ENCODE data around the gene XPC. TPM values are rescaled to one million over a fixed set of nuclear protein-coding genes. Genes with fewer than 3 reads are reported as not detected.
A peak's percentile ranks its signal among the peaks of the same experiment; 100 is the strongest.

XPC gene
- total and polyA plus RNA-seq, 12 donors = 7.3 to 15.8 (median 9.8) TPM

DNA sequence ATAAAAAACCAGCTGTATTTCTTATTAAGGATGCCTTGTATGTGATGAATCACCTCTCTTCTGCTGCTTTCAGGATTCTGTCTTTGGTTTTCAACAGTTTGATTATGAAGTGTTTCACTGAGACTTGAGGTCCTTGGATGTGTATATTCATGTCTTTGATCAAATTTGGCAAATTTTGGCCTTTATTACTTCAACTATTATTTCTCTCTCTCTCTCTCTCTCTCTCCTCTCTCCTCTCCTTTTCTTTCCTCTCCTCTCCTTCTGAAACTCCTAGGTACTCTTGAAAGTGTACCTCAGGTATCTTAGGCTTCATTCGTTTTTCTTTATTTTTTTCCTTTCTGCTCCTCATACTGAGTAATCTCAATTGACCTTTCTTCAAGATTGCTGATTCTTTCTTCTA, 43.5 kb upstream of the XPC start:
- Histone ChIP-seq H3K9me3 (peaks cover 0 to 33% (median 15%) of the 10 kb centered on the region in 11 donors), H3K27me3 (peaks cover 0 to 17% (median 0%) of the 10 kb centered on the region in 7 donors), H3K4me3 (no peak overlapping the region), H3K4me1 (peaks cover 0 to 16% (median 0%) of the 10 kb centered on the region in 9 donors), H3K27ac (no peak overlapping the region), H3K36me3 (no peaks in the 10 kb centered on the region)
- TF ChIP-seq, protein P1, sequence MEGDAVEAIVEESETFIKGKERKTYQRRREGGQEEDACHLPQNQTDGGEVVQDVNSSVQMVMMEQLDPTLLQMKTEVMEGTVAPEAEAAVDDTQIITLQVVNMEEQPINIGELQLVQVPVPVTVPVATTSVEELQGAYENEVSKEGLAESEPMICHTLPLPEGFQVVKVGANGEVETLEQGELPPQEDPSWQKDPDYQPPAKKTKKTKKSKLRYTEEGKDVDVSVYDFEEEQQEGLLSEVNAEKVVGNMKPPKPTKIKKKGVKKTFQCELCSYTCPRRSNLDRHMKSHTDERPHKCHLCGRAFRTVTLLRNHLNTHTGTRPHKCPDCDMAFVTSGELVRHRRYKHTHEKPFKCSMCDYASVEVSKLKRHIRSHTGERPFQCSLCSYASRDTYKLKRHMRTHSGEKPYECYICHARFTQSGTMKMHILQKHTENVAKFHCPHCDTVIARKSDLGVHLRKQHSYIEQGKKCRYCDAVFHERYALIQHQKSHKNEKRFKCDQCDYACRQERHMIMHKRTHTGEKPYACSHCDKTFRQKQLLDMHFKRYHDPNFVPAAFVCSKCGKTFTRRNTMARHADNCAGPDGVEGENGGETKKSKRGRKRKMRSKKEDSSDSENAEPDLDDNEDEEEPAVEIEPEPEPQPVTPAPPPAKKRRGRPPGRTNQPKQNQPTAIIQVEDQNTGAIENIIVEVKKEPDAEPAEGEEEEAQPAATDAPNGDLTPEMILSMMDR (IDR thresholded peaks at IDR 0.05) = no peak
- intact Hi-C loops (cut with DNase I) = no loop called here
- 93% methylated on average over 1 of the region's 1 CpG for WGBS, 2 donors
- DNase-seq (no peak), ATAC-seq (no peak)

DNA sequence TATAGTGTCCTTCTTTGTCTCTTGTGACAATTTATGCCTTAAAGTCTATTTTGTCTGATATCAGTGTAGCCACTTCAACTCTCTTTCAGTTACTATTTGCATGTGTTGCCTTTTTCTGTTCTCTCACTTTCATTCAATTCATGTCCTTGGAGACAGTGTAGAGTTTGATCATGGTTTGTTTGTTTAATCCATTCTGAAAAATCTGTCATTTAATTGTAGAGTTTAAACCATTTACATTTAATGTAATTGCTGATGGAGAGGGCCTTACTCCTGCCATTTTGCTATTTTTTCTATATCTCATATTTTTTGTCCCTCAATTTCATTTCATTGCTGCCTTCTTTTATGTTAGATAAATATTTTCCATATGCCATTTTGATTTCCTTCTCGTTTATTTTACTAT, 42.5 kb upstream of the XPC start:
- DNase-seq (no peak), ATAC-seq (no peak)
- H3K4me3 ChIP-seq = no peak overlapping the region
- peaks cover 0 to 33% (median 15%) of the 10 kb centered on the region in 11 donors for H3K9me3 ChIP-seq
- H3K36me3 ChIP-seq = no peaks in the 10 kb centered on the region
- no peak overlapping the region for H3K27ac ChIP-seq
- intact Hi-C loops (cut with DNase I) = no loop called here
- H3K4me1 ChIP-seq = peaks cover 0 to 13% (median 0%) of the 10 kb centered on the region in 9 donors
- TF ChIP-seq, protein P1 (IDR thresholded peaks at IDR 0.05) = no peak
- 83 to 92% methylated on average over 1 of the region's 1 CpG for WGBS, 2 donors
- H3K27me3 ChIP-seq = peaks cover 0 to 7% (median 0%) of the 10 kb centered on the region in 7 donors

DNA sequence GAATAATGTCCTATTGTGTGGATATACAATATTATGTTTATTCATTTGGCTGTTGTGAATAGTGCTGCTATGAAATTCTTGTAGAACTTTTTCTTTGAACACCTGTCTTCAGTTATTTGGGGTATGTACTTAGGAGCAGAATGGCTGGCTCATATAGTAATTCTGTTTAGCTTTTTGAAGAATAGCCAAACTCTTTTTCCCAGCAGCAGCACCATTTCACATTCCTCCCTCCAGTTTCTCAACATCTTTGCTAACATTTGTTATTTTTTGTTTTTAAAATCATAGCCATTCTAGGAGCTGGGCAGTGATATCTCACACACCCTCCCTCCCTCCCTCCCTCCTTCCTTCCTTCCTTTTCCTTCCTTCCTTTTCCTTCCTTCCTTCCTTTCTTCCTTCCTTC, 40.0 kb upstream of the XPC start:
- intact Hi-C loops (cut with DNase I) = no loop called here
- Histone ChIP-seq H3K4me3 (no peak overlapping the region), H3K9me3 (peaks cover 0 to 33% (median 15%) of the 10 kb centered on the region in 11 donors), H3K36me3 (no peaks in the 10 kb centered on the region), H3K27ac (no peak overlapping the region), H3K27me3 (no peaks in the 10 kb centered on the region), H3K4me1 (no peaks in the 10 kb centered on the region)
- TF ChIP-seq, protein P1 (IDR thresholded peaks at IDR 0.05) = no peak
- DNase-seq = no peak
- ATAC-seq = no peak

DNA sequence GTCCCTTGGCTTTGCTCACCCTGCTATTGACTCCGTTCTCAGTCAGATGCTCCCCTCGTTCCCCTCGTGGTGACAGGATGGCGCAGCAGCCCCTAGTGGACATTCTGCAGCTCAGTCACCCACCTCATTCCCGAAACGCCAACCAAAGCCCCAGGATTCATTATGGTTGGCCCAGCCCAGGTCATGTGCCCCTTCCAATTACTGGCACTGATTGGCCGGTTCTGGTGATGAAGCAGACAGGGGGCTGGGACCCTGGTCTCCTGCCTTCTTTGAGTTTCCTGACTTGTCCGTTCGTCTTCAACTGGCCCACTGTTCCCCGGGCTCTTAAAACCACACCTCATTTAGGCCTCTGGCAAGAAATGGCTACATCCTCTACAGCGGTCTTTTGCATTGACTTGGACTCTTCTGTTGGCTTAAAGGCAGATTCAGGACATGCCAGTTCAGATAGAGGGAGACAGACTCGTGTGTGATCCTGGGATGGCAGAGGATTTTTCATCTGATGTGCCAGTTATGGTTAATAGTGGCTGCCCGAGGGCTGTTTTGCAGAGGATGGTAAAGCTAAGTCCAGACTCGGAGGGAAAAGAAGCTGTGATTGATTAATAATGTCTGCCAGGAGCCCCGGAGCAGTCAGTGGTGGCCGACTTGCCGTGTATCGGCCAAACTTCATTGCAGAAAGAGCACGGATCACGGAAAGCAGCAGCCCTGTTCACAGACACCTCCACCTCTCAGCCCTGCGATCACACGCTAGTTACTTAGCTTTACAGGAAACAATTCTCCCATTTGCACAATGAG, 38.1 kb upstream of the XPC start:
- no peaks in the 10 kb centered on the region for H3K4me1 ChIP-seq
- H3K9me3 ChIP-seq = peaks cover 0 to 22% (median 7%) of the 10 kb centered on the region in 11 donors
- DNase-seq = peak; percentile 33 to 67
- TF ChIP-seq, protein P1 (IDR thresholded peaks at IDR 0.05) = peak in 8 of 9 donors; percentile 23 to 67 (median 52)
- 14 to 35% methylated on average over 22 of the region's 22 CpGs for WGBS, 2 donors
- no peaks in the 10 kb centered on the region for H3K36me3 ChIP-seq
- intact Hi-C loops (cut with DNase I) = no loop called here
- H3K27ac ChIP-seq = peak overlapping the region in 5 of 10 donors; percentile 50 to 82 (median 60)
- no peaks in the 10 kb centered on the region for H3K27me3 ChIP-seq
- peak; percentile 79 to 96 (median 90) for ATAC-seq
- H3K4me3 ChIP-seq = peak overlapping the region in 9 of 10 donors; percentile 2 to 56 (median 47)
